PC-9 (cell line): ENCODE results near the gene SEPTIN11. TPM values are rescaled to one million over a fixed set of nuclear protein-coding genes. Genes with fewer than 3 reads are reported as not detected.

ENCODE experiments used
- Bru-seq: library from RNA; stranded (reverse); fragments of 400-500 nt; gene quantifications from one replicate; lab custom pipeline; 2021; lab: Mats Ljungman, UMichigan
- BruChase-seq, 2 experiments: library from RNA; stranded (reverse); fragments of 400-500 nt; gene quantifications; one replicate each; lab custom pipeline; 2021; lab: Mats Ljungman, UMichigan
- BruUV-seq: library from RNA; stranded (reverse); fragments of 400-500 nt; replicated peaks from 2 replicates; lab custom pipeline; 2021; lab: Mats Ljungman, UMichigan
- CTCF ChIA-PET: fragments of 300-600 bp; sonication (Branson Sonifier 250); formaldehyde crosslinking; loops from one replicate; lab custom pipeline; 2022; ENCODE audit warnings: antibody characterized with exemption; lab: Charles Lee
- POLR2A ChIA-PET: fragments of 300-600 bp; sonication (Branson Sonifier 250); formaldehyde crosslinking; loops from one replicate; lab custom pipeline; 2022; ENCODE audit warnings: antibody characterized with exemption; ENCODE audit not compliant: unreplicated experiment; lab: Charles Lee
- DNase-seq, 2 experiments: peaks; one replicate each; pipeline versions ENCODE4 v3.0.0 to v3.0.0-alpha.2; 2015 to 2022; ENCODE audit warnings: mixed read lengths in 1 of 2
- H2AFZ ChIP-seq: fragments of 200-600 bp; sonication (generic); 2 replicates; pipeline ENCODE4 v1.8.1; 2017; ENCODE audit warnings: antibody characterized with exemption
- H3F3A ChIP-seq: fragments of 200-600 bp; sonication (generic); 2 replicates; pipeline ENCODE4 v1.8.1; 2017; ENCODE audit warnings: antibody characterized with exemption, mild to moderate bottlenecking, low read depth; ENCODE audit not compliant: insufficient read depth
- H3K27ac ChIP-seq: fragments of 200-600 bp; sonication (generic); 2 replicates; pipeline ENCODE4 v1.6.1; 2016; ENCODE audit warnings: mixed run types
- H3K27me3 ChIP-seq: fragments of 200-600 bp; sonication (generic); 2 replicates; pipeline ENCODE4 v1.6.1; 2016; ENCODE audit warnings: low read depth, mixed run types; ENCODE audit not compliant: insufficient read depth
- H3K36me3 ChIP-seq: fragments of 200-600 bp; sonication (generic); 2 replicates; pipeline ENCODE4 v1.6.1; 2016; ENCODE audit warnings: low read depth, mixed run types
- H3K4me1 ChIP-seq: fragments of 200-600 bp; sonication (generic); replicated peaks from 2 replicates; pipeline ENCODE4 v1.6.1; 2016; ENCODE audit warnings: mixed run types; ENCODE audit not compliant: insufficient read depth
- H3K4me2 ChIP-seq: fragments of 200-600 bp; sonication (generic); 2 replicates; pipeline ENCODE4 v1.6.1; 2017; ENCODE audit warnings: mixed run types
- H3K4me3 ChIP-seq: fragments of 200-600 bp; sonication (generic); 2 replicates; pipeline ENCODE4 v1.6.1; 2016; ENCODE audit warnings: mixed run types
- H3K79me2 ChIP-seq: fragments of 200-600 bp; sonication (generic); 2 replicates; pipeline ENCODE4 v1.6.1; 2017; ENCODE audit warnings: low read depth, mixed run types
- H3K9me2 ChIP-seq: fragments of 200-600 bp; sonication (generic); 2 replicates; pipeline ENCODE4 v1.8.1; 2017; ENCODE audit warnings: mild to moderate bottlenecking; ENCODE audit not compliant: insufficient read depth
- H3K9me3 ChIP-seq: fragments of 200-600 bp; sonication (generic); 2 replicates; pipeline ENCODE4 v1.8.1; 2016; ENCODE audit warnings: low read depth; ENCODE audit not compliant: insufficient read depth
- H4K20me1 ChIP-seq: fragments of 200-600 bp; sonication (generic); 2 replicates; pipeline ENCODE4 v1.8.1; 2017; ENCODE audit not compliant: insufficient read depth
- EZH2 ChIP-seq: fragments of 200-600 bp; sonication (generic); IDR thresholded peaks from 2 replicates; pipeline ENCODE4 v1.8.0; 2017; ENCODE audit warnings: antibody characterized with exemption, low read depth
- intact Hi-C: fragments of 100-400 bp; cut with micrococcal nuclease; formaldehyde crosslinking; loops from one replicate; pipeline ENCODE4 v1.10.0; 2022; ENCODE audit not compliant: unreplicated experiment
- long read RNA-seq: library from polyadenylated mRNA; stranded (forward); transcript quantifications from one replicate; pipeline ENCODE4 v2.0.0, GENCODE V29; 2022
- total RNA-seq: library from RNA; stranded (reverse); gene quantifications from 2 replicates; pipeline ENCODE4 v1.2.3, GENCODE V29; 2021
- TF ChIP-seq, protein P1 (sequence below): fragments of 200-600 bp; sonication (generic); conservative IDR thresholded peaks from 2 replicates; pipeline ENCODE4 v1.6.1; 2017; ENCODE audit warnings: mixed run types, antibody characterized with exemption, mild to moderate bottlenecking, moderate library complexity

The SEPTIN11 gene
- total RNA-seq (38.8 and 48.1 TPM in 2 replicates), Bru-seq, nascent RNA (percentile 70 among the genes with signal in this experiment), BruChase-seq, experiment 1, labeled RNA remaining after a 2-hour chase (percentile 84 among the genes with signal in this experiment), BruChase-seq, experiment 2, labeled RNA remaining after a 6-hour chase (percentile 81 among the genes with signal in this experiment)
- long read RNA-seq, full-length matches to known transcripts = 28 of 38 reads
- long read RNA-seq, partial matches to known transcripts = 1 of 38 reads
- long read RNA-seq, other reads (novel, unspliced or antisense) = 9 of 38 reads

DNA sequence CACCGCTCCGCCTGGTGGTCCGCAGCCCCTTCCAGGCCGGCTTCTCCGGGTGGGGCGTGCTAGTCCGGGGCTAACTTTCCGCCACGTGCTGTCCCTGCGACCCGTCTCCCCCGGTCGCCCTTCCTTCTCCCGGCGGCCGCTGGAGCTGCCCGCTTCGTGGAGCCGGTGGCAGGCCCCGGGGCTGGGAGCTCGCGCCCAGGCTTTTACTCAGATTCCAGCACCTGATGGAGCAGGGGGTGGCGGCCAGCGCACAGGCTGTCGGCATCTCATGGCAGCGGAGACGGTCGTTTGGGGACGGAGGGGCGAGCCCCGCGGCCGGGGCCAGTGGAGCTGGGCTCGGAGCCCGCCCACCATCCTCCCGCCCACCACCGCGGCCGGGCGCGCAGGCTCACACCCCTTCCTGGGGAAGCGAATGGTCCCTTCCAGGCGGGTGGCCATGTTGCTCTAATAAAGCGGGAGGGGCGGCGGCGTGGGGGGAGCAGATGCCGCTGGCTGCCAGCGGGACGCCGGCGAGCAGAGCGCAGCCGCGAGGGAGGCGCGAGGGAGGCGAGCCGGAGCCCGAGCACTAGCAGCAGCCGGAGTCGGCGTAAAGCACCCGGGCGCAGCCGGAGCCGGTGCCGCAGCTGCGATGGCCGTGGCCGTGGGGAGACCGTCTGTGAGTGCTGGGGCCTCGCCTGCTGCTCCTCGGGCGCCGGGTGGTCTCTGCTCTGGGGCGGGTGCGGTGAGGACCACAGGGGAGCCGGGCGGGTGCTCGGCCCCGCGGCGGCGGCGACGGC lies at the start of gene SEPTIN11:
Gene SEPTIN11, plus strand, starts transcription at position 477 of the 776 bp plus-strand sequence. Its CDS starts 152 bp downstream, at position 629.
- BruUV-seq = no TSS peak
- no peaks in the 10 kb centered on the region for H3K27me3 ChIP-seq
- H3K4me2 ChIP-seq = peak within 1 kb of the TSS; percentile 85
- ChIA-PET POLR2A (interaction anchor here (0.6 kb wide), 2 partner anchors 225 to 344 kb away, joined by 3 to 7 read pairs; no protein-coding TSS in a partner anchor), CTCF (interaction anchor here (0.6 kb wide), 1 partner anchor 354 kb away, joined by 3 read pairs; no protein-coding TSS in a partner anchor)
- intact Hi-C loops = loop anchor here (1.0 to 5.0 kb wide), 5 partner anchors 51 to 208 kb away; partner anchors contain the start of genes CCNG2 and SOWAHB
- H3K4me3 ChIP-seq = peak within 1 kb of the TSS; percentile 70
- DNase-seq = peak; percentile 67 to 85
- H2AFZ ChIP-seq = peak within 1 kb of the TSS; percentile 95
- TF ChIP-seq, protein P1, sequence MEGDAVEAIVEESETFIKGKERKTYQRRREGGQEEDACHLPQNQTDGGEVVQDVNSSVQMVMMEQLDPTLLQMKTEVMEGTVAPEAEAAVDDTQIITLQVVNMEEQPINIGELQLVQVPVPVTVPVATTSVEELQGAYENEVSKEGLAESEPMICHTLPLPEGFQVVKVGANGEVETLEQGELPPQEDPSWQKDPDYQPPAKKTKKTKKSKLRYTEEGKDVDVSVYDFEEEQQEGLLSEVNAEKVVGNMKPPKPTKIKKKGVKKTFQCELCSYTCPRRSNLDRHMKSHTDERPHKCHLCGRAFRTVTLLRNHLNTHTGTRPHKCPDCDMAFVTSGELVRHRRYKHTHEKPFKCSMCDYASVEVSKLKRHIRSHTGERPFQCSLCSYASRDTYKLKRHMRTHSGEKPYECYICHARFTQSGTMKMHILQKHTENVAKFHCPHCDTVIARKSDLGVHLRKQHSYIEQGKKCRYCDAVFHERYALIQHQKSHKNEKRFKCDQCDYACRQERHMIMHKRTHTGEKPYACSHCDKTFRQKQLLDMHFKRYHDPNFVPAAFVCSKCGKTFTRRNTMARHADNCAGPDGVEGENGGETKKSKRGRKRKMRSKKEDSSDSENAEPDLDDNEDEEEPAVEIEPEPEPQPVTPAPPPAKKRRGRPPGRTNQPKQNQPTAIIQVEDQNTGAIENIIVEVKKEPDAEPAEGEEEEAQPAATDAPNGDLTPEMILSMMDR = no peak
- H3K27ac ChIP-seq = peak within 1 kb of the TSS; percentile 51
- no peaks in the 10 kb centered on the region for H3K36me3 ChIP-seq
- no peaks in the 10 kb centered on the region for H3K9me2 ChIP-seq
- H4K20me1 ChIP-seq = no peaks in the 10 kb centered on the region
- H3F3A ChIP-seq = no peaks in the 10 kb centered on the region; the same call in 1 of the 2 replicates
- H3K79me2 ChIP-seq = peaks cover 54% of the 10 kb centered on the region
- H3K4me1 ChIP-seq = peaks cover 14% of the 10 kb centered on the region; the same call in 1 of the 2 replicates
- H3K9me3 ChIP-seq = no peaks in the 10 kb centered on the region

DNA sequence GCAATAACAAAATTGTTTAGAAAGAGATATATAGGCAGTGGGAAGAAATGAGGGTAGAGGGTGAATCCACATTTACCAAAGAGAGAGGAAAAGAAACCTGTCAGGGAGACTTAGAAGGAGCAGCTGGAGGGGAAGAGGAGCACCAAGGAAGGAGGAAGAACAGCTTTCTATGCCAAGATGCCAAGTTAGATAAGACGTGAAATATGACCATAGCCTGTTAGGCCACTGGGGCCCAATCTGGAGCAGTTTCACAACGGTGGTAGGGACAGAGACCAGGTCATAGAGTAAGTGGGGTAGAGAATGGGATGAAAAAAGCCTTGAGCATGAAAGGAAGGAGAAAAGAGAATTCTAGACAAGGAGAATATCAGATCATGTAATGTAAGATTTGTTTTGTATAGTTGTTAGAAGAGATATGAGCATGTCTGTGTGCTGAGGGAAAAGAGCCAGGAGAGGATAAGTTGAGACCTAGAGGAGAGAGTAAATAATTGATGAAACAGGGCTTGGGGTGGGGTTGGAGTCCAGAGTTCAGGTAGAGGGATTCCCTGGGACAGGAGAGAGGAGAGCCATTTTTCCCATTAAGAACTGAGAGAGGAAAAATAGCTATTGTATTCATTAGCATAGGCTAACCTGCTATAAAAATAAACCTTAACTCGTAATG lies 47.2 kb upstream of the SEPTIN11 start:
- intact Hi-C loops = no loop called here

More for the DNA sequence above, 47.2 kb upstream of the SEPTIN11 start:
- no peak overlapping the region for H3K4me3 ChIP-seq
- no peak for TF ChIP-seq EZH2
- TF ChIP-seq, protein P1 = no peak
- no peaks in the 10 kb centered on the region for H4K20me1 ChIP-seq
- no peaks in the 10 kb centered on the region for H3K9me2 ChIP-seq
- H3F3A ChIP-seq = 0 out of 2 replicates have a peak, but pooled peaks cover 4% of the 10 kb centered on the region
- no peaks in the 10 kb centered on the region for H3K27me3 ChIP-seq
- CTCF ChIA-PET = no interaction called here
- H3K4me1 ChIP-seq = peaks cover 10% of the 10 kb centered on the region
- no peaks in the 10 kb centered on the region for H3K36me3 ChIP-seq
- no peak overlapping the region for H2AFZ ChIP-seq
- H3K27ac ChIP-seq = no peak overlapping the region
- no peaks in the 10 kb centered on the region for H3K79me2 ChIP-seq
- no peak for DNase-seq
- no peak overlapping the region for H3K4me2 ChIP-seq
- H3K9me3 ChIP-seq = no peaks in the 10 kb centered on the region
- BruUV-seq = no TSS peak
- POLR2A ChIA-PET = interaction anchor here (0.6 kb wide), 1 partner anchor 99 kb away, joined by 6 read pairs; no protein-coding TSS in a partner anchor
